Measurements from ENCODE around the gene MYO18A.
"Not testable (repeated sequence)": the region's sequence is repeated elsewhere in the genome, so short reads cannot be mapped to it uniquely, and the experiment has no call there.

Gene MYO18A

GRCh38 chr17:29180034-29180787, at the start of gene MYO18A:
Gene MYO18A (minus strand): TSS chr17:29180398. CDS start chr17:29166940, 13,458 bp downstream.
- peak within 1 kb of the TSS; percentile 68 for H3K4me3 ChIP-seq (ENCODE audit: low read depth, low read length)
- peak; percentile 70 for TF ChIP-seq CTCF (IDR thresholded peaks at IDR 0.05; ENCODE audit: low read depth, low read length)

GRCh38 chr17:29225396-29225795, 45.2 kb upstream of the MYO18A start:
- no peak overlapping the region for H3K4me3 ChIP-seq (ENCODE audit: low read depth, low read length)
- TF ChIP-seq CTCF (IDR thresholded peaks at IDR 0.05; ENCODE audit: low read depth, low read length): no peak

- H3K4me3 ChIP-seq (ENCODE audit: low read depth, low read length): not testable (repeated sequence)
These were observed 41.1 kb upstream of the MYO18A start for GRCh38 chr17:29221338-29221737.

GRCh38 chr17:29219378-29220047, 39.3 kb upstream of the MYO18A start:
- peak; percentile 93 for TF ChIP-seq CTCF (IDR thresholded peaks at IDR 0.05; ENCODE audit: low read depth, low read length)
- H3K4me3 ChIP-seq (ENCODE audit: low read depth, low read length): no peak overlapping the region

- TF ChIP-seq CTCF (IDR thresholded peaks at IDR 0.05; ENCODE audit: low read depth, low read length): no peak
These were observed 36.7 kb upstream of the MYO18A start for GRCh38 chr17:29216856-29217255.

GRCh38 chr17:29216181-29216580, 36.0 kb upstream of the MYO18A start:
- no peak overlapping the region for H3K4me3 ChIP-seq (ENCODE audit: low read depth, low read length)
- TF ChIP-seq CTCF (IDR thresholded peaks at IDR 0.05; ENCODE audit: low read depth, low read length): no peak

More at GRCh38 chr17:29216856-29217255, 36.7 kb upstream of the MYO18A start:
- H3K4me3 ChIP-seq (ENCODE audit: low read depth, low read length): no peak overlapping the region

GRCh38 chr17:29215717-29216116, 35.5 kb upstream of the MYO18A start:
- no peak for TF ChIP-seq CTCF (IDR thresholded peaks at IDR 0.05; ENCODE audit: low read depth, low read length)
- H3K4me3 ChIP-seq (ENCODE audit: low read depth, low read length): no peak overlapping the region
